Measurements from ENCODE around the gene FAH. TPM values are rescaled to one million over a fixed set of nuclear protein-coding genes. Genes with fewer than 3 reads are reported as not detected.

The FAH gene
- total RNA-seq, result 10 to 100 TPM; 16.8 to 48.9 (median 26.0) TPM
- polyA plus RNA-seq, result 10 to 100 TPM; 12.4 to 20.0 TPM
- long read RNA-seq, donor 1, transcript FAH-213 (14 exons, 1,549 nt), result minor isoform, 12 of 56 reads
- long read RNA-seq, donor 1, transcript FAH-202 (15 exons, 2,152 nt), result minor isoform, 14 of 56 reads
- long read RNA-seq, donor 1, transcript FAH-201 (15 exons, 1,471 nt), result major isoform, 24 of 56 reads
- long read RNA-seq, donor 1, partial matches to known transcripts, result 1 of 56 reads
- long read RNA-seq, donor 1, other reads (novel, unspliced or antisense), result 5 of 56 reads
- long read RNA-seq, donor 2, transcript FAH-202 (15 exons, 2,152 nt), result minor isoform, 23 of 162 reads
- long read RNA-seq, donor 2, transcript FAH-201 (15 exons, 1,471 nt), result major isoform, 111 of 162 reads
- long read RNA-seq, donor 2, transcript FAH-213 (14 exons, 1,549 nt), result minor isoform, 17 of 162 reads
- long read RNA-seq, donor 2, partial matches to known transcripts, result 4 of 162 reads
- long read RNA-seq, donor 2, other reads (novel, unspliced or antisense), result 6 of 162 reads
- long read RNA-seq, donor 3, transcript FAH-202 (15 exons, 2,152 nt), result minor isoform, 6 of 21 reads
- long read RNA-seq, donor 3, transcript FAH-201 (15 exons, 1,471 nt), result major isoform, 11 of 21 reads
- long read RNA-seq, donor 3, partial matches to known transcripts, result 1 of 21 reads
- long read RNA-seq, donor 3, other reads (novel, unspliced or antisense), result 2 of 21 reads

GRCh38 chr15:80152896-80153876, at the start of gene FAH:
FAH (plus strand) TSS chr15:80152999; CDS start chr15:80153055, 56 bp downstream.
- peak in 1 of 5 donors; percentile 86 for DNase-seq
- TF ChIP-seq POLR2A (IDR thresholded peaks at IDR 0.05) (peak in 1 of 2 donors; percentile 16), CTCF (IDR thresholded peaks at IDR 0.05) (no peak)
- Histone ChIP-seq H3K36me3 (no peaks in the 10 kb centered on the region), H3K27me3 (no peaks in the 10 kb centered on the region), H3K9me3 (no peaks in the 10 kb centered on the region), H3K4me1 (peaks cover 0 to 38% (median 13%) of the 10 kb centered on the region in 12 donors), H3K27ac (peak within 1 kb of the TSS in 11 of 12 donors; percentile 54 to 86 (median 71)), H3K4me3 (peak within 1 kb of the TSS; percentile 41 to 95 (median 69))
- intact Hi-C loops (cut with DNase I), result loop anchor here in 9 of 10 donors (2.0 to 10.0 kb wide), 9 partner anchors 81 to 258 kb away; partner anchors contain the start of genes ZFAND6 (in 3 of the 9) and MTHFS (in 1 of the 9)
- 1 to 5% (median 2%) methylated on average over 32 to 45 of the region's 45 CpGs for WGBS, 4 donors
- ATAC-seq, result peak; percentile 55 to 87 (median 81)

GRCh38 chr15:80105193-80105592, 47.6 kb upstream of the FAH start:
- H3K4me3 ChIP-seq, result no peak overlapping the region
- no peaks in the 10 kb centered on the region for H3K27me3 ChIP-seq
- WGBS, 4 donors, result 77 to 86% (median 85%) methylated on average over 3 of the region's 3 CpGs
- H3K36me3 ChIP-seq, result peaks cover 0 to 5% (median 0%) of the 10 kb centered on the region in 9 donors
- no peak for TF ChIP-seq CTCF (IDR thresholded peaks at IDR 0.05)
- no peak for TF ChIP-seq POLR2A (IDR thresholded peaks at IDR 0.05)
- no peak overlapping the region for H3K27ac ChIP-seq
- intact Hi-C loops (cut with DNase I), result no loop called here
- H3K4me1 ChIP-seq, result peaks cover 0 to 41% (median 6%) of the 10 kb centered on the region in 12 donors
- H3K9me3 ChIP-seq, result no peaks in the 10 kb centered on the region
- no peak for DNase-seq
- no peak for ATAC-seq

GRCh38 chr15:80105595-80105994, 47.2 kb upstream of the FAH start:
- H3K36me3 ChIP-seq, result peaks cover 0 to 5% (median 0%) of the 10 kb centered on the region in 9 donors
- no peak overlapping the region for H3K4me3 ChIP-seq
- H3K9me3 ChIP-seq, result no peaks in the 10 kb centered on the region
- peaks cover 0 to 43% (median 8%) of the 10 kb centered on the region in 12 donors for H3K4me1 ChIP-seq
- H3K27me3 ChIP-seq, result no peaks in the 10 kb centered on the region
- intact Hi-C loops (cut with DNase I), result no loop called here
- TF ChIP-seq CTCF (IDR thresholded peaks at IDR 0.05), result no peak
- no peak for TF ChIP-seq POLR2A (IDR thresholded peaks at IDR 0.05)
- DNase-seq, result no peak
- no peak overlapping the region for H3K27ac ChIP-seq
- 85 to 100% (median 89%) methylated on average over 1 of the region's 1 CpG for WGBS, 4 donors
- no peak for ATAC-seq

All from heart left ventricle (tissue), 16 donors.